Measurements from ENCODE around the gene NR2C2.

DNA sequence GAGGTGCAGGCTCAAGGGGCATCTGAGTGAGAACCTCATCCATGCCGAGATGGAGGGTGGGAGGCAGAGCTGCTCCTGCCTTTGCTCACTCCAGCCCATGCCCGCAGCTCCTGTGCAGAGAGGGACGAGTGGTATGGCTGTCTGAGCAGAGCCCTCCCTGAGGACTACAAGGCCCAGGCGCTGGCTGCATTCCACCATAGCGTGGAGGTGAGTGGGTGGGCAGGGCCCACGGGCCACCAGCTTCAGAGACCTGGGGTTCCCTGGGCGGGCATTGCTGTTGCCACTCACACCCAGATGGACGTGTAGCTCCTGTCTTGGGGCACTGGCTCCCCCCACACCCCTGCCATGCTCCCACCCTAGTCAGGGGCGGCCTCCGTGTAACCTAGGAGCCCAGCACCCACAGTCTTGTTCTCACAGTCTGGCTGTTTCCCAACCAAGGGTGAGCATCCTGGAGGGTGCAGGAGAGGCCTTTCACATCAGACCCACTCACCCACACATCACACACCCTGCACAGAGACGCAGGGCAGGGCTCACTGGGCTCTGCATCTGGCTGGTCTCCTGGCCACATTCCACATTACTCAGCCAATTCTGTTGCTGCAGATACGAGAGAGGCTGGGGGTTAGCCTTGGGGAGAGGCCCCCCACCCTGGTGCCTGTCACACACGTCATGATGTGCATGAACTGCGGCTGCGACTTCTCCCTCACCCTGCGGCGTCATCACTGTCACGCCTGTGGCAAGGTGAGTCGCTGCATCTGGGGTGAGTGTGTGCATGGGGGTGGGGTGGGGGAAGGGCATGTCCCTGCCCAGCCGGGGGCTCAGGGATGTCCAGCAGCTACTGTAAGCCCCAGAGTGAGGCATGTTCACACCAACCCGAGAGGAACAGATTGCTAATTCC is 25.3 kb upstream of the NR2C2 start:
- TF ChIP-seq GATA3 (IDR thresholded peaks at IDR 0.05; ENCODE audit: low read depth, low read length) (no peak), GATA2 (IDR thresholded peaks at IDR 0.05; ENCODE audit: low read depth, low read length) (no peak)

Data from SH-SY5Y (cell line).